Osteoblast (primary cell): Measurements from ENCODE around the gene FTH1. TPM values are rescaled to one million over a fixed set of nuclear protein-coding genes. Genes with fewer than 3 reads are reported as not detected.

Experiments
- DNase-seq: peaks from one replicate; pipeline ENCODE4 v3.0.0; 2011; ENCODE audit warnings: low spot score, mixed read lengths; ENCODE audit not compliant: insufficient read length; ENCODE audit errors: missing footprints
- H2AFZ ChIP-seq: 2 replicates; pipeline ENCODE4 v1.6.0; 2011; ENCODE audit warnings: mild to moderate bottlenecking, low read length
- H3K27ac ChIP-seq: 2 replicates; pipeline ENCODE4 v1.5.1; 2011; ENCODE audit warnings: mild to moderate bottlenecking, low read depth, low read length, moderate library complexity
- H3K27me3 ChIP-seq: 2 replicates; pipeline ENCODE4 v1.6.0; 2012; ENCODE audit warnings: mild to moderate bottlenecking, control low read depth, inconsistent platforms, low read length, moderate library complexity; ENCODE audit not compliant: insufficient read depth
- H3K36me3 ChIP-seq: 2 replicates; pipeline ENCODE4 v1.5.1; 2011; ENCODE audit warnings: mild to moderate bottlenecking, low read length, control low read depth, moderate library complexity; ENCODE audit not compliant: insufficient read depth
- H3K4me1 ChIP-seq: 2 replicates; pipeline ENCODE4 v1.5.1; 2011; ENCODE audit warnings: mild to moderate bottlenecking, low read length, control low read depth, moderate library complexity; ENCODE audit not compliant: insufficient read depth
- H3K4me2 ChIP-seq: 2 replicates; pipeline ENCODE4 v1.6.0; 2011; ENCODE audit warnings: mild to moderate bottlenecking, low read length; ENCODE audit not compliant: insufficient read depth
- H3K4me3 ChIP-seq: fragments of 200-600 bp; sonication (generic); 3 replicates; pipeline ENCODE4 v1.5.1; 2012; ENCODE audit warnings: mild to moderate bottlenecking, low read length, inconsistent platforms; ENCODE audit not compliant: insufficient read depth
- H3K79me2 ChIP-seq: 2 replicates; pipeline ENCODE4 v1.6.0; 2012; ENCODE audit warnings: mild to moderate bottlenecking, low read length, control low read depth, inconsistent platforms; ENCODE audit not compliant: insufficient read depth
- H3K9me3 ChIP-seq: 2 replicates; pipeline ENCODE4 v1.5.1; 2011; ENCODE audit warnings: low read depth, low read length, control low read depth
- H4K20me1 ChIP-seq: 2 replicates; pipeline ENCODE4 v1.6.0; 2012; ENCODE audit warnings: mild to moderate bottlenecking, low read length, control low read depth; ENCODE audit not compliant: insufficient read depth
- small RNA-seq: library from RNA; depleted of rRNA; stranded (forward); fragments of <200 nt; gene quantifications from one replicate; pipeline ENCODE3, GENCODE V24; 2012
- total RNA-seq: library from RNA; depleted of rRNA; stranded (reverse); fragments of >200 nt; gene quantifications from 2 replicates; pipeline ENCODE4 v1.2.3, GENCODE V29; 2012
- TF ChIP-seq, protein P1 (sequence below): IDR thresholded peaks from 2 replicates; pipeline ENCODE4 v1.5.1; 2011; ENCODE audit warnings: mild to moderate bottlenecking, low read depth, low read length, moderate library complexity; ENCODE audit errors: extremely low read depth

Gene FTH1
- total RNA-seq, 1 donor = 1,507 TPM

DNA sequence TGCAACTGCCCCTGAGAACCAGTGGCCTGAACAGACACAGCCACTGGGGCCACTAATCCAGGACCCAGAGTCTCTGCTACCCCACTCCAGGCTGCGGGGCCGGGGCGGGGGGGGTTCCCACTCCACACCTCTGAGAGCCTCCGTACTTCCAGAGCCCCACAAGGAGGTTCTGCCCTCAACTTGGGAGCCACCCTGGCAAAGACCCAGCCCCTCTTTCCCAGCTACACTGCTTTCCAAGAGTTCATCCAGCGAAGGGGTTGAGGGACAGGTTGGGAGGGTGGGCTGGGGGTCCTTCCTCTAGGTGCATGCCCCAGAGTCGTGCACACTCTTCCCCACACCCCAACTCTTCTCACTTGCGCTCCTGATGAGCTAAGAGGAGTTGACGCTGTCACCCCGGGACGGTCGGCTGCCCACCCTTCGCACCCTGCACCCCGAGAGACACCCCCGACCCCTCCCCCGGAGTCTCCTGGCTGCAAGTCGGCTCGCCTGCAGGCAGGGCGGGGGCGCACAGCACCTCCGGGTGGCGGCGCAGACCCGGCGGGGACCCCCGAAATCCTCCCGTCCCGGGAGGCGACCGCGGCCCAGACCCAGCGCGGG is 50.6 kb downstream of the FTH1 start:
- no peak overlapping the region for H2AFZ ChIP-seq
- peak; percentile 93 for DNase-seq
- no peaks in the 10 kb centered on the region for H3K36me3 ChIP-seq

DNA sequence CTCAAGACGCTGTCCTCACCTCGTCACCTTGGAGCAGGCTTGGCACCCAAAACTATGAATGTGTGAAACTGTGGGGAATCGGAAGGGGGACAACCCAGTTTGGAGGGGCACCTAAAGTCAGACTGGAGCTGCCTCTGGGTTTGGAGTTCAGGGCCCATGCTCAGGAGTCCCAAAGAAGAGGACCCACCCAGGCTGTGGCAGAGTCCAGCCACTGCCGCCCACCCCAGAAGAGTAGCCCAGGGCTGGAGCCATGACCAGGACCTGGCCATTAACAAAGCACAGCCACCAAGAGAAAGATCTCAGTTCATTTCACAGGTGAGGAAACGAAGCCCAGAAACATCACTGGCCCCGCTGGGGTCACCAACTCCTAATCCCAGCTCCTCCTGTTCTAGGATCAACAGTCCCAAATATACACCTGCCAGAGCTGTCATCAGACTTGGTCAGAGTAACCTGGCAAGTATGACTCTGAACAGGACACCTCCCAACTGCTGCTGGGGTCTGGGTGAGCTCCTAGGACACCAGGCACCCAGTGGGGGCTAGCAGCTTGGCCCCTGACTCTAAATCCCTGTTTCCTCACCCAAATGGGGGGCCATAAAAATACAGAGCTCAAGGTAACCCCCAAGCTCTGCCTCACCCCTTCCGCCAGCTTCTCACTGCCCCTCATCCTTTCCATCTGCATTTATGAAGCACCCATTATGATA is 52.8 kb downstream of the FTH1 start:
- H3K4me1 ChIP-seq = peaks cover 4% of the 10 kb centered on the region
- H3K27ac ChIP-seq = no peak overlapping the region
- TF ChIP-seq, protein P1, sequence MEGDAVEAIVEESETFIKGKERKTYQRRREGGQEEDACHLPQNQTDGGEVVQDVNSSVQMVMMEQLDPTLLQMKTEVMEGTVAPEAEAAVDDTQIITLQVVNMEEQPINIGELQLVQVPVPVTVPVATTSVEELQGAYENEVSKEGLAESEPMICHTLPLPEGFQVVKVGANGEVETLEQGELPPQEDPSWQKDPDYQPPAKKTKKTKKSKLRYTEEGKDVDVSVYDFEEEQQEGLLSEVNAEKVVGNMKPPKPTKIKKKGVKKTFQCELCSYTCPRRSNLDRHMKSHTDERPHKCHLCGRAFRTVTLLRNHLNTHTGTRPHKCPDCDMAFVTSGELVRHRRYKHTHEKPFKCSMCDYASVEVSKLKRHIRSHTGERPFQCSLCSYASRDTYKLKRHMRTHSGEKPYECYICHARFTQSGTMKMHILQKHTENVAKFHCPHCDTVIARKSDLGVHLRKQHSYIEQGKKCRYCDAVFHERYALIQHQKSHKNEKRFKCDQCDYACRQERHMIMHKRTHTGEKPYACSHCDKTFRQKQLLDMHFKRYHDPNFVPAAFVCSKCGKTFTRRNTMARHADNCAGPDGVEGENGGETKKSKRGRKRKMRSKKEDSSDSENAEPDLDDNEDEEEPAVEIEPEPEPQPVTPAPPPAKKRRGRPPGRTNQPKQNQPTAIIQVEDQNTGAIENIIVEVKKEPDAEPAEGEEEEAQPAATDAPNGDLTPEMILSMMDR = no peak
- H3K36me3 ChIP-seq = no peaks in the 10 kb centered on the region
- no peak overlapping the region for H2AFZ ChIP-seq
- H3K79me2 ChIP-seq = peaks cover 3% of the 10 kb centered on the region
- H3K9me3 ChIP-seq = no peaks in the 10 kb centered on the region
- H3K27me3 ChIP-seq = peaks cover 10% of the 10 kb centered on the region
- peaks cover 3% of the 10 kb centered on the region for H4K20me1 ChIP-seq
- peak; percentile 72 for DNase-seq
- no peak overlapping the region for H3K4me2 ChIP-seq
- no peak overlapping the region for H3K4me3 ChIP-seq

More for the DNA sequence above, 50.6 kb downstream of the FTH1 start:
- Histone ChIP-seq H3K4me1 (peaks cover 4% of the 10 kb centered on the region), H4K20me1 (no peaks in the 10 kb centered on the region), H3K79me2 (peaks cover 3% of the 10 kb centered on the region), H3K4me3 (peak overlapping the region; percentile 73), H3K9me3 (no peaks in the 10 kb centered on the region), H3K27ac (no peak overlapping the region), H3K27me3 (peaks cover 10% of the 10 kb centered on the region), H3K4me2 (peak overlapping the region; percentile 83)
- TF ChIP-seq, protein P1 = no peak

Small RNAs within 50 kb of the gene (small RNA-seq; reads per million reads assigned to genes)
- gene RNU6-1243P = not detected

Other genes with a start within 250 kb of the FTH1 start
- 0.29 and 0.36 TPM in 2 replicates for gene MYRF, start 215.0 kb downstream of the FTH1 start, total RNA-seq
- 63.3 and 81.9 TPM in 2 replicates for gene TMEM258, start 175.0 kb downstream of the FTH1 start, total RNA-seq
- gene FEN1, start 174.7 kb downstream of the FTH1 start, total RNA-seq = 7.7 and 9.0 TPM in 2 replicates
- 303 and 323 TPM in 2 replicates for gene FADS1, start 150.6 kb downstream of the FTH1 start, total RNA-seq
- 258 and 275 TPM in 2 replicates for gene FADS2, start 139.3 kb downstream of the FTH1 start, total RNA-seq
- gene FADS3, start 76.1 kb downstream of the FTH1 start, total RNA-seq = 127 and 144 TPM in 2 replicates
- gene RAB3IL1, start 50.1 kb downstream of the FTH1 start, total RNA-seq = 15.9 and 20.3 TPM in 2 replicates
- gene BEST1, start 17.3 kb downstream of the FTH1 start, total RNA-seq = 5.6 and 8.0 TPM in 2 replicates
- 8.7 and 13.8 TPM in 2 replicates for gene INCENP, start 156.4 kb upstream of the FTH1 start, total RNA-seq
- not detected in 2 replicates for gene SCGB1D1, start 222.6 kb upstream of the FTH1 start, total RNA-seq
- gene SCGB2A1, start 241.0 kb upstream of the FTH1 start, total RNA-seq = not detected in 2 replicates